HL-60/S4 treated with phorbol 12-myristate 13-acetate at 8.2 ng/mL for 4 days and 3 days (cell line): ENCODE results near the gene N4BP2L2.

Experiments used
- in situ Hi-C: fragments of 300-500 bp; cut with MboI; formaldehyde crosslinking; loops from 2 replicates; pipeline ENCODE4 v1.15.0; 2022; ENCODE audit warnings: low sequenced_read_pairs

N4BP2L2 gene

DNA sequence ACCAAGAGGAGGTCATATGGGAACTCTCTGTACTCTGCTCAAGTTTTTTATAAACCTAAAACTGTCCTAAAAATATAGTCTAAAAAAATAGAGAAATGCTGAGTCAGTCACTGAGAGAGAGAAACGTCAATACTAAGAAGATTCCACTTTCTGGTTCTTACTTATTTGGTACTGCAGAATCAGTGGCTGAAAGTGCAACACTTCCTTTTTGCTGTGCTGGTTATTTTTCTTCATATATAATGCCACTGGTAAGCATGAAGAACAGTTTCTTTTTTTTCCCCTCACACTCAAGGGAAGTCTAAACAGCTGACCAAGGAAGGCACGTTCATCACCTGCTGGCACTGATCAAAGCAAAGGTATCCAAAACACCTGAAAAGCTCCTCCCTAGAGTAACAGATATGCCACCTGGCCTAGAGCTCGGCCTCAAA, 66.4 kb downstream of the N4BP2L2 start:
- in situ Hi-C loops: no loop called here

GRCh38 chr13:32471187-32471922, 67.2 kb downstream of the N4BP2L2 start:
- in situ Hi-C loops: no loop called here

DNA sequence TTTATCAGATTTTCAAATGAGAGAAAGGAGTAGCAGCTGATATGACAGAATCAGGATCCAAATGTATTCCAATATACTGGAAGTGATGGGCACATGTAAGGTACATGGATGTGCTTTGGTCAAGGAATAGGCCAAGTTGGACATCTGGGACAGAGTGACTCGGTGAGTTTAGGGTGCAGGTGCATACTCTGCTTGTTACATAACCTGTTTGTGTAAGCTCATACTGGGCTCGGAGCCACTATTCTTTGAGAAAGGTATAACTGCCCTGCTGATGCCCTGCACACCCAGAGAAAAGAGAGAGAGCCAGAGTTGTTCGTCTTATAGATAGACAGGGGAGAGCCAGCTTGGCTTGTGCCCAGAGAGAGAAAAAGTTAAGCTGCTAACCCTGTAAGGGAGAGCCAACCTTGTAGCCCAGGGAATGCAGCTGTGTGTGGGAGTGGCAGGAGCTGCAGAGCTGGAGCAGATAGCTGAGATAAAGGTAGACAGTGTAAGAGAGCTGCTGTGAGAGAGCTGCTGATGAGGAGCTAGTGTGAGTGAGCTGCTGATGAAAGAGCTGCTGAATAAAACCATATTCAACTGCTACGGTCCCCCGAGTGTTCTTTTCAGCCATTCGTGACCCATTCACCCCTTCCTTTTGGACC, 70.0 kb downstream of the N4BP2L2 start:
- in situ Hi-C loops: no loop called here

DNA sequence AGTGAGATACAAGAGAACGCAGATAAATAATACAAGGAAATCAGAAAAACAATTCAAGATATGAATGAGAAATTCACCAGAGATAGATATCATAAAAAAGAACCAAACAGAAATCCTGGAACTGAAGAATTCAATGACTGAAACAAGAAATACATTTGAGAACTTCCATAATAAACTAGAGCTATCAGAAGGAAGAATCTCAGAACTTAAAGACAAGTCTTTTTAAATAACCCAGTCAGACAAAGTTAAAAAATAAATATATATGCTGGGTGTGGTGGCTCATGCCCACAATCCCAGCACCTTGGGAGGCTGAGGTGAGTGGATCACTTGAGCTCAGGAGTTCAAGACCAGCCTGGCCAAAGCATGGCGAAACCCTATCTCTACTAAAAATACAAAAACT, 82.0 kb downstream of the N4BP2L2 start:
- in situ Hi-C loops: no loop called here

DNA sequence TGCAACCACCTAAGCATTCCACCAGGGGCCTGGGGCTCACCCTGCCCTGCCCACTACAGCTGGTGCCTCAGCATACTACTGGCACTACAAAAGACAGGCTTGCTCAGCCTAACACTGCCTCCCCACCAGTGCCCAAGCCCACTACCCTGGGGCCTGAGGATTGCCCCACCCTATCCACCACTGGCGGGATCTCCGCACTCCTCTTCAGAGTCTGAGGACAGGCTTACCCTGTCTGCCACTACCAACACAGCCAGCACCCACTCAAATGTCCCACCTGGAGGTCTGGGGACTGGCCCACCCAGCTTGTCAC, 83.0 kb downstream of the N4BP2L2 start:
- in situ Hi-C loops: no loop called here

DNA sequence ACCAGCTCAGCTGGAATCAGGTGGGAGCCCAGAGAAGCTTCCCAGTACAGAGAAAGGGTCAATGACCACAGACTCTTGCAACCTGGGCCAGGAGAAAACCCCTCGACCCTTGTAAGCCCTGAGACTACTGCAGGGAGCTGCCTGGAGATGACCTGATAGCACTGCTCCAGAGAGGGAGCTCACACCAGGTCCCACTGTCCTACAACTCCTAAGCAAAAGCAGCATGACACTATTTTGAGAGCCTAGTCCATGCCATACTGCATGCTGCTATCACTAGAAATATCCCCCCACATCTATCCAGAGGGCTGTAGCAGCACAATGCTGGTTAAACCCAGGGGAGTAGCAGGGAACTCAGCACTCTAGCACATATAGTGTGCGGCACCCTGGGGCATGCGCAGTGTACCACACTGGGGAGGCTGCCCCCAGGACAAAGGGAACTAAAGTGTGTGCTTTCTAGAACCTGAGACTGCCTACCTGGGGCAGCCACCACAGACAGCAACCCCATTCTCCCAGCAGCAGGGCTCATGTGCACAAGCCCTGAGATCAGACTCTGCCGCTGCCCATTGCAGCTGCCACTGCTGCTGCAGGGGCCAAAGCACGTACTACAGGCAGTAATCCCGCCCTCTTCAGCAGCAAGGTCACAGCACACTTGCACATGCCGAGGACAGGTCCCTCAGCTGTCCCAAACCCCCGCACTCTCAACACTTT, 83.6 kb downstream of the N4BP2L2 start:
- in situ Hi-C loops: no loop called here

DNA sequence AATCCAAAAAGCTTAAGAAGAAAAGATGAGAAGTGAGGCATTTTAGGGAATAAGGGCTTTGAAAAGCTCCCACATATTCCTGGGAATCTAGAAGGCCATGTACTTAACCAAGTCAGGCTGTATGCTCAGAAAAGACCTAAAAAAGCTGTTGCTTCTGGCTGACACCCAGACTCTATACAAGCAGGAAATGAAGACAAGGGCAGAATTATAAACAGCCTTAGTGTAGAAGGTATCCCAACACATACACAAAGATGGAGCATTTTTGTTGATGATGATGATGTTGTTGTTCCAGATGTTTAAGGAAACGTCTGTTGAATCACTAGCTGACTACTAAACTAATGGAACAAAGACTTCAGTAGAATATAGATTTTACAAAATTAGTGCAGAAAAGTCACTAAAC, 84.6 kb downstream of the N4BP2L2 start:
- in situ Hi-C loops: no loop called here

DNA sequence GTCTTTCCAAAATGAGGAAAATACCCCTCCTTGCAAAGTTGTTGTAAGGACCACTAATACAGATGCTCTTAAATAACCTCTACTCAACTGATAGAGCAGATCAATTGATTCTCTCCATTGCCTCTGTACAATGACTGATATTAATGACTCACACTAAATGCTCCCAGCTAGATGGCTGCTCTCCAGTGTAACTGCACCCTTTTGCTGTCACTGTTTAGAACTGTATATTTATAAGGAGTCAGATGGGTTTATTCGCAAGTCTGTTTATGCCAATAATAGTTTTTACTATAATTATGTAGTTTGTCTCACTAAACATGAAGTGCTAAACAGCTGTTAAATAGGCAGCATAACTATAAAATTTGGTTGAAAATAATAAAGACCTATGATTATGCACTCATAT, 89.6 kb downstream of the N4BP2L2 start:
- in situ Hi-C loops: no loop called here

DNA sequence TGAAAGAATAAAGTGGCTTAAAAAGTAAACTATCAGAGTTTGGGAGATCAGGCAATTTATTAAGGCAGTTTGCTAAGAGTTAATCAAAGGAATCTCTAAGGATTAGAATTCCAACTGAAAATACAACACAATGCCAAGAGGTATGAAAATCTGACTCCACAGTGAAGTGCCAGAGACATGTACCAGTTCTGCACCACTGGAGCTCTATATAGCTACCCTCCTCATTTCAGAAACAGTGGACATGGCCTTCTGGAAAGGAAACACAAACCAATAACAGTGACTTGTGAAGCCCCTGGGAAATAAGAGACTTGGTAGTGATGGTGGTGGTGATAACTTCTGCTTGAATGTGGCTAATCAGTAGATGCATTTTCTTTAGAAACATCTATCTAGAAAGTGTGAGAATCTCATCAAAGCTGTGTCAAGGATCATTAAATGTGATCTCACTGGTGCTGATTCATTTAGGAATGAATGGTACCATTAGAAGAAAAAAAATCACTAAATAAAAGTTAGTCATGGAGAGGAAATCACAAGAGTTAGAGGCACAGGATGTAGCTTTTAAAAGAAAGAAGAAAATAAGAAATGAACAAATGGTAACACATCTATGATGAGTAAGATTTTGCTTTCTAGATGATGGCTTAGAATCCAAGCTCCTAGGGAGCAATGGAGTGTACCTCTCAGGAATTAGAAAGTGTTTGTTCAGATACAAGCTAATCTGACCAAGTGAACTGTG, 90.5 kb downstream of the N4BP2L2 start:
- in situ Hi-C loops: no loop called here

- in situ Hi-C loops: no loop called here
Measured at GRCh38 chr13:32446773-32447465, 91.7 kb downstream of the N4BP2L2 start.

DNA sequence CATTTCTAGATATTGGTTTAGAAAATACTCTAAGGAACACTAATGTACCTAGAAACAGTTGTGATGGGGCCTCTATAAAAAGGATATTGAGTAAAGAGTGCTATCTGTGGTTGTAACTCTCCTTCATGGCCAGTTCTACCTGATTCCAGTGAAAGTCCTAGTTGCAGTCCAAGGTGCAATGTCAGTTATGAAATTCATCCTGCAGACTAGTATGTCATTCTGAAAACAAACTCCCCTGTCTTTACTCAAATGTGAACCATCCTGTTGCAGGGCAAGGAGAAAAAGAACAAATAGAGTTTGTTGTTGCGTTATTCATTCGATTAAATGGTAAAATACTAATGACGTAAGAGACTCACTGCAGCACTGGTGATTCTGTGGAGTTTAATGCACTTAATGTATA, 92.4 kb downstream of the N4BP2L2 start:
- in situ Hi-C loops: no loop called here

DNA sequence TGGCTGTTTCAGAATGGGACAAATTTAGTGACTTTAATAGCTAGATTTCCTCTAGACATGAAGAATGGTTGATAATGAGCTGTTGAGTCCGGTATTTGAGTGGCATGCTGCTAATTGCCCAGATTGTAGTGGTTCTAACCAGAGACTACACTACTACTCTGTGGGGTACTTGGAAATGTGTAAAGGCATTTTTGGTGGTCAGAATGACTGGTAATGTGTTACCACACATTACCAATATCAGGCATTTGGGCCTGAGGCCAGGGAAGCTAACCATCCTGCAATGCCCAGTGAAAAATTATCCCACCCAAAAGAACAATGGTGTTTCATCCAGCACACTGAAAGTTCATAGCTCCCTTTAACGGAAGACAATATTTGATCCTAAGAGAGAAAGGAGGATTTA, 93.1 kb downstream of the N4BP2L2 start:
- in situ Hi-C loops: no loop called here

GRCh38 chr13:32443111-32443510, 95.5 kb downstream of the N4BP2L2 start:
- in situ Hi-C loops: no loop called here

- in situ Hi-C loops: no loop called here
Measured at GRCh38 chr13:32438871-32439270, 99.7 kb downstream of the N4BP2L2 start.

- in situ Hi-C loops: no loop called here
Measured at GRCh38 chr13:32432856-32433255, 105.7 kb downstream of the N4BP2L2 start.

DNA sequence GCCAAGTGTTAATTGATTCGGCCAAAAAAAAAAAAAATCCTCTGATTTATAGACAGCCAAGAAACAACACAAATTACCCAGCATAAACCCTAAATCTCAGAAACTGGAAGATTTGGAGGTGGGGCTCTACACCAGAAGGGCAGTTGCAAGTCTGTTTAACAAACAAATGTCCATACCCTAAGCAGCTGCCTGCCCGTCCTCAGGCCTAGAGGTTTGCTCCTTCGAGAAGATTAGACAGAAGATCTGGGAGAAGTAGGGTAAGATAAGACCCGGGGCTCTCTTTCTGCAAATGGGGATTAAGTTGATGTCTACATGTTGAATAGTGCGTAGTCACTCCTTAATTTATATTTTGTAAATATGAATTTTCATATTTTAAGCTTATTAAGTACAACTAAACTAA, 107.2 kb downstream of the N4BP2L2 start:
- in situ Hi-C loops: no loop called here

GRCh38 chr13:32430018-32430747, 108.4 kb downstream of the N4BP2L2 start:
- in situ Hi-C loops: no loop called here

DNA sequence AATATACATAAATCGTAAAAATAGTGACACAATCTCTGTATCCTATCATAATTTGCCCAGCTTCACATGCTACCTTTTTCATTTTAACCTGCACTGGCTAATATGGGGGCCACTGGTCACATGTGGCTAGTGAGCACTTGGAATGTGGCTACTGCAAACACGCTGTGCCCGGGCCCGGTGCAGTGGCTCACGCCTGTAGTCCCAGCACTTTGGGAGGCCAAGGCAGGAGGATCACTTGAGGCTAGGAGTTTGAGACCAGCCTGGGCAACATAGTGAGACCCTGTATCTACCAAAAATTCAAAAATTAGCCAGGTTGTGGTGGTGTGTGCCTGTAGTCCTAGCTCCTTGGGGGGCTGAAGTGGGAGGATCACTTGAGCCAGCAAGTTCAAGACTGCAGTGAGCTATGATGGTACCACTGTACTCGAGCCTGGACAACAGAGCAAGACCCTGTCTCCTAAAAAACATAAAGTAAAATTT, 109.1 kb downstream of the N4BP2L2 start:
- in situ Hi-C loops: no loop called here

DNA sequence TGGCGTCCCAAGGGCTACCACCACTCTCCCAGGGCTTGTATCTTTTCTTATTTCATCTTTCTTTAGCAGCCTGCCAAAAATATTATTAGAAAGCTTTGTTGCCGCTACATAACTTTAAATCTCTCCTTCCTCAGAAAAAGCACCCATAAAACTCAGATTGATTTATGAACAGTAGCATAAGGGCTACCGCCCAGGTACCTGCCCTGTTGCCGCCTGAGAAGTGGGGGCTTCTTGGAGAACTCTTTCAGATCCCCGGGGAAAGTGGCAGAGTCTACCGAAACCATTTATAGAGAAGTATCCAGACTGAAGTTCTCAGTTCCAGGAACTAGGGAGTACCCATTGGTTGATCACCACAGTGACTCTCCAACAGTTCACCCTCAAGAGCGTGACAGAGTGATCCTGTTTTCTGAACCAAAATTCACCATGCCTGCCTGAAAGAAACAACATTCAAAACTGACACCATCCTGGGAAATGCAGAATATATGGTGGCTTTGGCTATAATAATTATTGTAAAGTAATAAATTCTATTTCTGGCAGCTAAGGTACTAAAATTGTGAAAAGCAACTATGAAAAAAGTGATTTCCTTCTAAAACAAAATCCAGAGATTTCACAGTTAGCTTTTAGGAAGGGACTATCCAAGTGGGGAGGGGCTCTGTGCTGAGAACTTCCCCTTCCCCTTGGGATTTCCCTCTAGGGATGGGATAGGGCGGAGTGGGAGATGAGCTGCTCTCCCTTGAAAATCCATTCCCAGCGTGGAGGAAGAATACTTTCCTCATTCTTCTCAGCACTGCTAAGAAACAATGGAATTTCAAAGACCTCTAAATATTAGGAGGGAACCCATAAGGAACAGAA, 109.8 kb downstream of the N4BP2L2 start:
- in situ Hi-C loops: no loop called here
